ENCODE data around the gene BIRC7.

Gene BIRC7

GRCh38 chr20:63268671-63269439, 33.1 kb downstream of the BIRC7 start:
- no peak for DNase-seq

DNA sequence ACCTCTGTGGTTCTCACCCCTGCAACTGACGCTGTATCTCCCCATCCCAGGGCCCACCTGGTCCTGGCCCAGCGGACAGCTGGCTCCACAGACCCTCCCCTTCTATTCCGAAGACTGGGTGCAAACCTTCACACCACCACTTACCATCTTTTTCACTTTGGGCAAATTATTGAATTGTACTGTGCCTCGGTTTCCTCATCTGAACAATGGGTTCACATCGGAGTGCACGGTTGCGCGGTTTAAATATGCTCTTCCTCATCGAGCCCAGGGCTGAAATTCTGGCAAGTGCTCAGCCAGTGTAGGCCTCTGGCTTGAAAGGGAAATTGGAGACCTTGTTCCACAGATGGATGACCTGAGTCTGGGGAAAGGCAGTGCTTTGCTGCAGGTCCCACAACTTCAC, 34.0 kb downstream of the BIRC7 start:
- no peak for DNase-seq

DNA sequence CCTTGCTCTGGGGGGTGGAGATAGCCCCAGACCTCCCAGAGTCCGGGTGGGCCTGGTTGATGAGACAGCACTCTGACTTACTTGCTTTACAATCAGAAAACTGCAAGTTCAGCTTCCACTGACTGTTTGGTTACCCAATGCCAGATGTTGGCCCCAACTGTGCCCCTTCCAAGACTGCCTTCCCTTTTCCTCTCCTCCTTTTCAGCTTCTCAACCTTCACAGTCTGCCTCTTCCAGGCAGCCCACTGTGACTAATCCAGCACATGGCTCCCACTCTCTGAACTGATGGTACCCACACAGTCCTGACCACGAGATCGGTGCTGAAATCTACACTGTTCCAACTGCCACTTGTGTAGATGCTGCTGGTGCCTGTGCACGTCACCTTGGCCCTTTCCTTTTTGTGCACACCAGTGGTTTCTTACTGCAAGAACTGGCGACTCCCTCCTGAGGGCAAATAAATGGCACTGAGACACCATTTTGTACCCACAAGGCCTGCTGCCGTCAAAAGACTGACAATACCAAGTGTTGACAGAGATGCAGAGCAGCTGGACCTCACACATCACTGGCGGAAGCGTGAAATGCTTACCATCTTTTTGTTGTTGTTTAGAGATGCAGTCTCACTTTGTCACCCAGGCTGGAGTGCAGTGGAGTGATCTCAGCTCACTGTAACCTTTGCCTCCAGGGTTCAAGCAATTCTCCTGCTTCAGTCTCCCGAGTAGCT, 35.1 kb downstream of the BIRC7 start:
- DNase-seq, result no peak

GRCh38 chr20:63272105-63273058, 36.7 kb downstream of the BIRC7 start, which contains the start of gene ARFGAP1:
Gene ARFGAP1 (plus strand): TSS chr20:63272813. CDS start chr20:63275581, 2,768 bp downstream.
- DNase-seq, result peak; percentile 92

DNA sequence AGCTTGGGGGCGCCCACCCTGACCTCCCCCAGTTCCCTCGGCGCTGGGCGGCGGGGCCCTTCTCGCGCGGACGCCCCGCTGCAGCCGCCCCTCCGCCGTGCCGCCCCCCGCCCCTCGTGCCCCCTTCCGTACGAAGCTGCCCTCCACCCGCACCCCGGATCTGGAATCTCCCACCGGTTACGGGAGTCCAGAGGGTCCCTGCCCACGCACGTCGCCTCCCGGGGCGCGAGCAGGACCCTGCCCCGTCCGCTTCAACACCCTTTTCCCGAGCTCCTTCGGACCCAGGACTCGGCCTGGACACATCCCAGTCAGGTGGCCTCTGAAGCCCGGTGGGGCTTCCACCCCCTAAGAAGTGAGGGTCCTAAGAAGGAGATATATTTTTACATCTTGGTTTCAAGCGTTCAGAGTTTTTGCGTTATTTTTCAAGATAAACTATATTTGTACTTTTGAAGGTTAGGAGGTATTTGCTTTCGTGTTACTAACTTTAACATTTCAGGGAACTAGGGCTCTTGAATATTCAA, 37.4 kb downstream of the BIRC7 start:
- DNase-seq, result no peak

GRCh38 chr20:63273635-63274380, 38.1 kb downstream of the BIRC7 start:
- no peak for DNase-seq

DNA sequence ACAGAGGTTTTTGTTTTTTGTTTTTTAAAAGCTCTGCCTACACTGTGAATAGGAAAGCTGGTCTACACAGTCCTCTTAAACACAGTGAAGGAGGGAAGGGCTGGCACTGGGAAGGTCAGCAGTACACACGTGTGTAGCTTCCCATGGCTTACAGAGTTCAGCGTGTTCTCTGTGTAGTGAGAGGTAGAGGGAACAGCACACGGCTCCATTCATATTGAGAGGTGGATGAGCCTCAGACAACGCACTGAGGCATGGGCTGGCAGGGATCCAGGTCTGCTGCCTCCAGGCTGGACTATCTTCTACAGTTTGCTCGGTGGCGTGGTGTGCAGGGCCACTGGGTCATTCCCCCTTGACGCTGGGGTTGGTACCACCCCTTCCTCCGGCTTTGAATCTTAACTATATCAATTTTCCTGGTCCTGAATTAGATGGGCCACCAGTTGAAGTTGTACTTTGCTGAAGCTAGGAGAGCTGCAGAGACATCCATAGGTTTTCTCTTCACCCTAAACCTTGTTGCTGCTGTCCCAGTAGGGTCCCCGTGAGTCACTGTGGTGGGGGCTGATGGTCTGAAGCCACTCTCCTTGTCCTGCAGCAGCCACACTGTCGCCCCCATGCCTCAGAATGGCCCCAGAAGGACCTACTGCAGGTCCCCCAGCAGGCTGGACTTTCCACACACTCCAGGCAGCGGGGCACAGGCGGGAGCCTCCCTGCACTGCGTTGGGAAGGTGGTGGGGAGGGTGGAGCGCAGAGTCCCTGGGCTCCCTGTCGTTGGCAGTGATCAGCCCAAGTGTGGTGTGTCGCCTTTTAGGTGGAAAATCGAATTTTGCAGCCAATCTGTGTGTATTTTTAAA, 38.9 kb downstream of the BIRC7 start:
- no peak for DNase-seq

- no peak for DNase-seq
Observed at GRCh38 chr20:63275825-63276224, 40.1 kb downstream of the BIRC7 start.

GRCh38 chr20:63276956-63277355, 41.3 kb downstream of the BIRC7 start:
- DNase-seq, result no peak

DNA sequence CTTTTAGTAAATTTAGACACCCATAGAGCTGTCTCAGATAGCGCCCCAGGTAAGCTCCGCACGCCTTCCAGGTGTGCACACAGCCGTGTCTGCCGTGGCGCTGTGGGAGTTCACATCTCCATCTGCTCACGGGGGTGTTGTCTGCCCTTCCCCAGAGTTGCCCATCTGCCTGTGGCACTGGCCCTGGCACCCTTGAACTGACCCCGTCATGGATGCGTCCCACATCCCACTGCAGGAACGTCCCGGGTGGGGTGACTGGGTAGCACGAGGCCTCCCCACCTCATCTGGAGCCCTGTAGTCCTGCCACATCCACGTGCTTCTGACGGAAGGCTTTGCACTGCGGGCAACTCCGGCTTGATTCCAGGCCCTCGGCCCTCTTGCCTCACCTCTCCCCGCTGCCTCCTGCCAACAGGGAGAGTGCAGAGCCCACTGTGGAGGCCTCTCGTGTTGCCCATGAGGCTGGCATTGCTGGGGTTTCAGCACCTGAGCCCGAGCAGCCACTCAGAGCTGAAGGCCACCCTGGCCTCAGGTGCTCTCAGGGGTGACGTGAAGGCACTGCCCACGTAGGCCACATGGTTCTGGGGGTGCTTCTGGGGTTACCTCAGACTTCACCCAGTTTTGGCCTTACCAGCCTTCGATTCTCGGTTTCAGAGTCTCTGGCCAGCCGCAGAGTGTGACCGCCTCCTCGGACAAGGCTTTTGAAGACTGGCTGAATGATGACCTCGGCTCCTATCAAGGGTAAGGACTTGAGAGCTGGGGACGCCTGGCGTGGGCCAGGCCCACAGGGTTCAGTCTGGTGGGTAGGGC, 42.0 kb downstream of the BIRC7 start:
- DNase-seq, result no peak

- no peak for DNase-seq
Observed at GRCh38 chr20:63278661-63279060, 43.0 kb downstream of the BIRC7 start.

DNA sequence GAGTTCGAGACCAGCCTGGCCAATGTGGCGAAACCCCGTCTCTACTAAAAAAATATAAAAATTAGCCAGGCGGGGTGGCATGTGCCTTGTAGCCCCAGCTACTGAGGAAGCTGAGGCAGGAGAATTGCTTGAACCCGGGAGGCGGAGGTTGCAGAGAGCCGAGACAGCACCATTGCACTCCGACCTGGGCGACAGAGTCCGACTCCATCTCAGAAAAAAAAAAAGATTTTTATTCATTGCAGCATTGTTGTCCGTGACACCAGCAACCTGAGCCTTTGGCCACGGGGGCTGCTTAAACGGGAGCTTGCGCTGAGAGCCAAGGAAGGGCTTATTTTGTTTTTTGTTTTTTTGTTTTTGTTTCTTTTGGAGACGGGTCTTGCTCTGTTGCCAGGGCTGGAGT, 44.2 kb downstream of the BIRC7 start:
- no peak for DNase-seq

DNA sequence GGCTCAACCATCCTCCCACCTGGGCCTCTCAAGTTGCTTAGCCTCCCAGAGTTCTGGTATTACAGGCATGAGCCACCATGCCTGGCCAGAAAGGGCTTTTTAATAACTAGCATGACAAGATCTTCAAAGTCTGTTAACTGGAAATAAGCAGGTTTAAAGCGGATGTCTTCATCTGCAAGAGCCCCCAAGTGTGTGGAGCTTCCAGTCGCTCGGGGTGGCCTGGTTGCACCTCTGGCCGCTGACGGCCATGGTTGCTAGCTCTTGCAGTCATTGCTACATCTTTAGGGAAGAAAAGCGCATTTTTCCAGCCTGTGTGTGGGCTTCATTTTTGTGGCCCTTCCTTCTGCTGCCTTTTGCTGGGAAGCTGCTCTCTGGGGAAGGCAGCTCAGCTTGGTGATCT, 44.7 kb downstream of the BIRC7 start:
- DNase-seq, result no peak

GRCh38 chr20:63280929-63281545, 45.3 kb downstream of the BIRC7 start:
- DNase-seq, result no peak

DNA sequence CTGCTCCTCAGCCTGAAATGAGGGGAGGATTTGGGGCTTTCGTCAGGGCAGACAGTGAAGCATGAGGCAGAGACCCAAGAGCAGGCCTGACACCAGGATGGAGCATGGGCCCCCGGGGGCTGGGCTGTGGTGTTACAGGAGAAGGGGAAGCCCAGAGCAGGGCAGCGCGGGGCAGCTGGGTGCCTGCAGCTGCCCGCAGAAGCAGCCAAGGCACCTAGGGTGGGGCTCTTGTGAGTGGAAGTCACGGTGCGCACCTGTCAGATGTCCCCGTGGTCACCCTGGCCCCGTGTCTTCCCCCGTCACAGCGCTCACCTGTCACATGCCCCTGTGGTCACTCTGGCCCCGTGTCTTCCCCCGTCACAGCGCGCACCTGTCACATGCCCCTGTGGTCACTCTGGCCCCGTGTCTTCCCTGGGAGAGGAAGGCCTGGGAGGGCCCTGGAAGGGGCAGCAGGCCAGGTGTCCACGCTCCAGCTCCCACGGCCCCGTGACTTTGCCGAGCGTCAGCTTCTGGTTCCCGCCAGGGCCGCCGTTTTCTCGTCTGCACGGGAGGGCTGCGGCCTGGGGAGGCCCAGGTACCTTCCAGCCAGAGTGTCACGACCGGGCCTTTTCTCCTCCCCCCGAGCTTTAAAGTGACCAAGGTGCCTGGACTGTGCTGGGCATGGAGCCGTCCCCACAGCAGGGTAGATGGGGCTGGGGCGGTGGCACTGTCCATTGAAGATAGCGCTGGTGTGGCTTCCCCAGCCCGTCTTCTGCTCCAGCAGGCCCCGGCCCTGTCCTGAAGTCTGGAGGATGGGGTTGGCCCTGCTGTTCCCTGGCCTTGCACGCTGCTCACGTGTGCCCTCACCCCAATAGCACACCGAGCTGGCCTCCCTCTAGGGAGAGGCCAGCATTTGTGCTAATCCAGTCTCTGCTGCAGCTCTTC, 46.3 kb downstream of the BIRC7 start:
- no peak for DNase-seq

- DNase-seq, result no peak
Observed at GRCh38 chr20:63282946-63283345, 47.2 kb downstream of the BIRC7 start.

DNA sequence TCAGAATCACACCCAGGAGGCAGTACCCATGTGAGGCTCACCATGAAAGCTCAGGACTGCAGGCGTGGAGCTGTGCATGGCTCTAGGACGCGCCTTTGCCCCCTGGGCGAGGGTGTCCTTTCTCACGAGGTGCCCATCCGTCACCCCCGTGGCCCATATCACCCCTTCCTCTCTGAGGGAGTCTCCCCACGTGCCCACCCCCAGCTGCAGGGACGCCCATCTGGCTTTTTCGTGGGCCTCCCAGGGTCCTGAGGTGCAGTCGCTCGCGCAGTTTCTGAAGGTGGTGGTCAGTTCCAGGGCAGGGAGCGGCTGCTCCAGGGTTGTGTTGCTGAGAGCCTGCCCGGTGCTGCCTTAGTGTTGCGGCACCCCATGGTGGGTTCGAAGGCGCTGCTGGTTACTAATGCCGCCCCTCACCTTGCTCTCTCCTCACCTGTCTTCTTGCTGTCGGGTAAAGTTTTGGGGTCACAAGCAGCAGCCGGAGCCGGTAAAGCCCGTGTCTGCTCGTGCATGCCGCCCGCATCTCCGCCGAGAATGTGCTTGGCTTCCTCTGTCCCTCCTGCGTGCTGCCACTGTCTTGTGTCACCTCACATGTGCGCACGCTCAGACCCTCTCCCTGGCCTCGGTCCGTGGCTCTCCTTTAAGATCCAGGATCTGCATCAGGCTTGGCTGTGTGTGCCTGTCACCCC, 47.8 kb downstream of the BIRC7 start:
- no peak for DNase-seq

GRCh38 chr20:63284083-63284440, 48.4 kb downstream of the BIRC7 start:
- DNase-seq, result no peak
